ENCODE data around the gene PPFIBP2.
"Not testable (repeated sequence)": the region's sequence is repeated elsewhere in the genome, so short reads cannot be mapped to it uniquely, and the experiment has no call there.

Gene PPFIBP2

DNA sequence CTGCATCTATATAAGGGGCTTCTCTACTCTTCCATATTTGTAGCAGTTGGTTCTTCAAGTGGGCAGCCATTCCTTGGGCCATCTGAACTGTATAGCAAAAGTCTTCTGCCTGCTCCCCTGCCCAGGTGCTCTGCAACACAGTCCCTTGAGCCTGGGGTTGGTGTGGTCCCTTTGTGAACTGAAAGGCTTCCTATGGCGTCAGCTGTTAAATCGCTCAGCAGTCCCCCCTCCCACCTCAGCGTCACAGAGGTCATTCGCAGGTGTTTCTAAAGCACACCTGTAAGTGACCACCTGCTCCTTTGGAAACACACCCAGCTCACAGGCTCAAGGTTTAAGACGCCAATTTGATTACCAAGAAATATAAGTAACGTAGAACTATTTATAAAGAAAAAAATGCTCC is 122.6 kb downstream of the PPFIBP2 start:
- DNase-seq (ENCODE audit: low read depth), result no peak

DNA sequence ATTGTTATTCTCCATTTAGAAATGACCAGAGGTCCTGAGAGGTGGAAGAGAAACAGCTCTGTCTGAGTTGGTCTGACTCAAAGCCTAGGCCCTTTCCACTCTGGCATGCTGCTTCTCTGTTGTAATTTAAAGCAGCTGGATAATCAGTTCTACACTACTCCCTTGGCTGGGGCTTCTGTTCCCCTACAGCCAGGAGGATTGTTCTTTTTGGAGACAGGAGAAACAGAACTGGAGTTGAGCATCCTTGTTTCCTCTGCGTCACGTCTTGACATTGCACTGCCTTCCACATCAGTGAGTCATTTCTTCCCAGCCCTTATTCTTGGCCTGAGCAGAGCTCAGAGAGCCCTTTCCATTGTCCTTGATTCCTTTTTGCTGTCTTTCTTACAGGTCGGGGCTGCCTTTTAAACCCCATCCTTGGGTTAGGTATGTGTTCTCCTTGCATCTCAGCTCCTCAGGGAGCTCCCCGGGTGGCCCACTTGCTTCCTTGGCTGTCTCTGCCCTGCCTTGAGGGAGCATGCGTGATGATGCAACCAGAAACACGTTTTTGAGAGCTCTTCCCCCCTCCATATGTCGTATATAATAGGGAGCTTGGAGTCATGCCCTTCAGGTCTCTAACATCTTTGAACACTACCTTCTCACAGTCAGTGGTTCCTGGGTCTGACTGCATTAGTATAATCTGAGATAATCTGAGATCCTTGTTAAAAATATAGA is 123.8 kb downstream of the PPFIBP2 start:
- DNase-seq (ENCODE audit: low read depth), result no peak

DNA sequence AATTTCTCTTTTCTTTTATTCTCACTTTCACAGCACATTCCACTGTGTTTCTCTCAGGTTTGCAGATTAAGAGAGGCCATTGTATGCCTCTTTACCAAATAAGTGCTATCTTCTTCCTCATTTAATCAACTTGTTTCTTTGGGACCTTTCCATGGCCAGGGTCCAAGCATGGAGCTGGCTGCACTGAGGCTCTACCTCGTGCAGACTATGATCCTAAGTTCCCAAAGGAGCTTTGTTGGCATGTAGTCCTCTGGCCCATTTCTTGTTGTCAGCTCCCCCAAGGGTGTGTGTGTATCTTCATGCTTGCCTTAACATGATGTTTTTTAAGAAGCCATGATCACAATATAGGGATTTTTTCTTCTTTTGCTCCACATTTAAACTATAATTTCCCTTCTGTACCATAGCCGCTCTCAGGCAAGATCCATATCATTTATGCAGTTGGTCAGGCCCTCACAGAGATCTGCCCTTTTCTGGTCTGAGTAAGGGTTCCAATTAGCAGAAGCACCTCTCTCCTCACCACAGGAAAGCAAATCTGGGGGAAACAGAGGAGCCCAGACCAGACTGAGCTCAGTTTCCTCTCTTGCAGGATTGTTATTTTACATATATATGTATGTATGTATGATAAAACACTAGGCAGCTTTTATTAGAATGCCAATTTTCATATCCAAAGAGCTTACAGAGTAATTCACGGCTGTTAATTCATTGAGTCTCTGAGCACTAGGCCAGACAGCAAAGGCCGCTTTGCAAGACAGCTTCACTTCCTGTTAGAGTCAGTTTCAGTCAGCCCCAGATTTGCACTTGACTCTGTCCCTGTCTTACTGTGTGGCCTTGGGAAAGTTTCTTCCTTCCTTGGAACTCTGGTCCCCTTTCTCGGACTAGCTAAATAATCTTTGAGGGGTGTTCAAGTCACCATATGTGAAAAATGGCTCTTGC is 125.2 kb downstream of the PPFIBP2 start:
- DNase-seq (ENCODE audit: low read depth), result no peak

DNA sequence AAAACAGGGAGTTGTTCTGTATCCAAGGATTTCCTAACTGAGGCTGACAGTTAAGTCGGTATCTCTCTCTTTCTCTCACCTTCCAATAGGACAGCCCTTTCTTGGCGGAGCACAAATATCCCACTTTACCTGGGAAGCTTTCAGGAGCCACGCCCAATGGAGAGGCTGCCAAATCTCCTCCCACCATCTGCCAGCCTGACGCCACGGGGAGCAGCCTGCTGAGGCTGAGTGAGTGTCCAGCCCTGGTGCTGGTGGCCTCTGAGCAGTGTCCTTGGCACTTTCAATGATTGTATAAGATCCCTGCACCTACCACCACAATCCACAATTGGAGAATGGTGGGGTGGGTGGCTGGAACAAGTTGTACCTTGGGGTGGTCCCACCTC is 125.8 kb downstream of the PPFIBP2 start:
- DNase-seq (ENCODE audit: low read depth), result no peak

DNA sequence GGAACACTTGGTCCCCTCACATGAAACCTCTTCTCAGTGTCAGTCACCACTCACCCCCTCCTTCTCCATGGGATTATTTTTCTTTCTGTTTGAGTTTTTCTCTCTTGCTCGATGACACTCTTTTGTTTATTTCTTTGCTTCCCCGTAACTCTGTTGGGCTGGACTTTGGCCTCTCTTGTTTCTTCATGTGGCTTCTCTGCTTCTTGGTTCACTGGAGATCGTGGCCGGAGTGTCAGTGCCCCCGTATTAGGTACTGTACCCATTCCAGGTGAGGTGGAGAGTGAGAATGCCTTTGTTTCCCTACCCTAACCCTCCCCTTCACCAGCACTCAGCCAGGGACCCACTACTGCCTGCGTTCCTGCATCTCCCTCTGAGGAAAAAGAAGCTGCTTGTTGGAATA is 127.0 kb downstream of the PPFIBP2 start:
- no peak for DNase-seq (ENCODE audit: low read depth)

DNA sequence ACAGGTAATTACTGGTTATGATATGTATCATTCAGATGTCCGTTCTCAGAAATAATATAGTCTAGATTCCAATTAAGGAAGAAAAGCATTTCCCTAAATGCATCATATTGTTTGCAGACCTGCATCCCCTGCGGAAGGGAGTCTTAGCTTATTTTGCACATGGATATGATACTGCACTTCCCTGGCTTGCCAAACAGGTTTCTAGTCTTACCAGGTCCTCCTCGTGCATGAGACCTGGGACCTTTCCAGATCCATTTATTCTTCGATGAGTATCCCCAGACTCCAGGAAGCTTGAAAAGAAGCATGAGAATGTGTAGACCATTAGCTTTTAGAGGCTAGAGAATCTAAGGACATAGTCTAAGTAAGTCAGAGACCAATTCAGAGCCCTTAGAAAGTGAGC is 128.9 kb downstream of the PPFIBP2 start:
- no peak for DNase-seq (ENCODE audit: low read depth)

DNA sequence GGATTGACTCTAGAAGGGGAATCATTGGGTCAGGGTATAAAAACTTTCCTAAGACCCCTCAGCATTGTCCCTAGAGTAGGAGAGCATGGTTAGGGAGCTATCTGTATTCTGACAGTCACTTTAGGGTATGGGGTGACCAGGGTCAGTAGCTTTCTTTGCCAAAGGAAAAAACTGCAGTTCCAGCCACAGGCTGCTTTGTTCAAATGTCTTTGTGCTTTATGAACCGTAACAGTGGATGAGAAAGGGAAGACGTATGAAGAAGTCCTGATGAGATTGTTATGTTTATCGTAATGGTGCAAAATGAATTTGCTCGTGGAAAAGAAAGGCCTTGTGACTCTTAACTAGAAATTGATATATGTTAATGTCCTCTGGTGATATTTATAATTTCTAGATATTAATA is 129.5 kb downstream of the PPFIBP2 start:
- no peak for DNase-seq (ENCODE audit: low read depth)

DNA sequence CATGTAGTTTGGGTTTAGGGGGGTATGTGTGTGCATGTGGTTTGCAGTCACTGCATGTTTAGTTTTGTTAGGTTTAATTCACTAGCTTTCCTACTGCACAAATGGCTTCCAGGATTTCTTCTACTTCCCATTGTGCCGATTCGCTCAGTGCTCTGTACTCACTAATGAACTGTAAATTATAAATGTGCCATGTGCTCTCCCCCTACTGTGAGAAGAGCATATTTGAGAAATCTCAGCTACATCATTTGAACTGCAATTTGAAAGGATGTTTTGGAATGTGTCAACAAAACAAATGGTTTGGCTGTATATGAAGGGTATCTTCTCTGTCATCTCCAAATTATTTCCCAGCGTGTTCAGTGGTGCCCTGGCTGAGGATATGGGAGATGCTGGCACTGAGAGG is 131.4 kb downstream of the PPFIBP2 start:
- no peak for DNase-seq (ENCODE audit: low read depth)

DNA sequence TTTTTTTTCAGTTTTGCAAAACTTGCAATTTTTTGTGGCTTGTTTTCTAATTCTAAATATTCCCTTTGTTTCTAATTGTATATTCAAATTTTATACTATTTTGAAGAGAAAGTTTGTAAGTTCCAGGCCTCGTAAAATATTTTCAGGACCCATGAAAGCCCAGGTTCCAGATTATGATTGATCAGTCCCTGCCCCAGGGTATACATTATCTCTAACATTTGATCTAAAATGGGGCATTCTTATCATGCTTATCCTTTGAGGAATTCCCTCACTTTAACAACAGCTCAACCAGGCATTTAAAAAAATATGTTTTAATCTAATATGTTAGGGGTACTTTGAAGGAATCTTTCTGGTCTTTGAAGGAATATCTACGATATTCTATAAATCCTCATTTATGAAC is 133.1 kb downstream of the PPFIBP2 start:
- DNase-seq (ENCODE audit: low read depth), result no peak

DNA sequence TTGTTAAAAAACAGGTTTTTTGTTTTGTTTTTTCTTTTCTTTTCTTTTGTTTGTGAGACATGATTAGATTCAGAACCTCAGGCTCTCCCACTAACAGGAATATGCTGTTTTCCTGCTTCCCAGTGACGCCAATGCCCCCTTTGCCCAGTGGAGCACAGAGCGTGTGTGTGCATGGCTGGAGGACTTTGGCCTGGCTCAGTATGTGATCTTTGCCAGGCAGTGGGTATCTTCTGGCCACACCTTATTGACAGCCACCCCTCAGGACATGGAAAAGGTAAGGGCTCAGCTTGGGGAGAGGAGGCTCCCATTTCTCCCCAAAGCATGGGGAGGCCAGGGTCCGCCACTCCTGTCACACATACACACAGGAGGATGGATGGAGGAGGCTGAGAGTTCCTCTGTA is 134.5 kb downstream of the PPFIBP2 start:
- no peak for DNase-seq (ENCODE audit: low read depth)

DNA sequence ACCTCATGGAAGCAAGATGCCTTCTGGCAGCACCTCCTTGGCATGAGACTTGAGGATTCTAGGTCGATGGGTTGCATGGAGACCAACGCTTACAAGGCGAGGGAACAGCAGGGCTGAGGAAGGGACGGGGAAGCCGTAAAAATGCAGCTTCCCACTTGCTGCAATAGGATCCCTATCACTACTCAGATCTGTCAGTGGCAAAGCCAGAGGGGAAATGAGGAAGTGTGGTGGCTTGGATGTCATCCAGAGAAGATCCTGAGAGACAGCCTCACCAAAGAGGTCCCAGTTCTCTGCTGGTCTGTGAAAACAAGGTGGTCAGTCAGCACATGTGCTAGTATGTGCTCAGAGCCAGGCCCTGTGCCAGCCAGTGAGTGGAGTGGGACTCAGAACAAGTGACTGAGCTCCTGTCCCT is 137.3 kb downstream of the PPFIBP2 start:
- DNase-seq (ENCODE audit: low read depth), result no peak

DNA sequence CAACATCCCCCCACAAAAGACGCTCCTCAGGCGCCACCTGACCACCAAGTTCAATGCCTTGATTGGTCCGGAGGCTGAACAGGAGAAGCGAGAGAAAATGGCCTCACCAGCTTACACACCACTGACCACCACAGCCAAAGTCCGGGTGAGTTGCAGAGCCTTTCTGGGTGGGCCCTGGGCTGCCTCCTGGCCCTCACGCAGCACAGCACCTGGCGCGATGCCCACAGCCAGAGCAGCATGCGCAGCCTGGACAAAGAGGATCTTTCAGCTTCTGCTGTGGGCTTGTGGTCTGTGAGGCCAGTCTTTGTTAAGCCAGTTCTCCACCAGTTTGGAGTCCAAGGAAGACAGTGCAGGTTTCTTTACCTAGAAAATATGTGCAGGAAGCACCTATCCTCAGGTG is 137.9 kb downstream of the PPFIBP2 start:
- no peak for DNase-seq (ENCODE audit: low read depth)

DNA sequence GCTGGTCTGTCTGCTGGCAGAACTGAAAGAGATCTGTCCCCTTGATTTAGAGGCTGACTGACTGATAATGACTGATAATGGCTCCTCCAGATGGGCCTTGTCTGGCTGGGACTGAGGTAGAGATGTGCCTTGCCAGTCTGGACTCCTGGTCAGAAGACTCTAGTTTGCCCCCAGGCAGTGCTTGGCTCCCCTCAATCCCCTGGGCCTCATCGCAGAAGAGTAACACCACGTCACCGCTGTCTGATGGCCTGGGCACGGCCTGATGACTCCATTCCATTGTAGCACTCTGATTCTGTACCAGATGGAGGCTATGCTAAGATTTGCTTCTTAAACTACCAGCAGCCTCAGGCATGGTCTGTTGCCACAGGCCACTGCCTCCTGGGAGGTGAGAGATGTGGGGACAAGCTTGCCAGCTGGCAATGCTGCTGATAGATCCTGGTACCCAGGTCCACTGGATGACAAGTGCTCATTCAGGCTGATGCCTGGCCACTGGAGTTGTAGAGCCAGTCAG is 140.5 kb downstream of the PPFIBP2 start:
- DNase-seq (ENCODE audit: low read depth), result no peak

DNA sequence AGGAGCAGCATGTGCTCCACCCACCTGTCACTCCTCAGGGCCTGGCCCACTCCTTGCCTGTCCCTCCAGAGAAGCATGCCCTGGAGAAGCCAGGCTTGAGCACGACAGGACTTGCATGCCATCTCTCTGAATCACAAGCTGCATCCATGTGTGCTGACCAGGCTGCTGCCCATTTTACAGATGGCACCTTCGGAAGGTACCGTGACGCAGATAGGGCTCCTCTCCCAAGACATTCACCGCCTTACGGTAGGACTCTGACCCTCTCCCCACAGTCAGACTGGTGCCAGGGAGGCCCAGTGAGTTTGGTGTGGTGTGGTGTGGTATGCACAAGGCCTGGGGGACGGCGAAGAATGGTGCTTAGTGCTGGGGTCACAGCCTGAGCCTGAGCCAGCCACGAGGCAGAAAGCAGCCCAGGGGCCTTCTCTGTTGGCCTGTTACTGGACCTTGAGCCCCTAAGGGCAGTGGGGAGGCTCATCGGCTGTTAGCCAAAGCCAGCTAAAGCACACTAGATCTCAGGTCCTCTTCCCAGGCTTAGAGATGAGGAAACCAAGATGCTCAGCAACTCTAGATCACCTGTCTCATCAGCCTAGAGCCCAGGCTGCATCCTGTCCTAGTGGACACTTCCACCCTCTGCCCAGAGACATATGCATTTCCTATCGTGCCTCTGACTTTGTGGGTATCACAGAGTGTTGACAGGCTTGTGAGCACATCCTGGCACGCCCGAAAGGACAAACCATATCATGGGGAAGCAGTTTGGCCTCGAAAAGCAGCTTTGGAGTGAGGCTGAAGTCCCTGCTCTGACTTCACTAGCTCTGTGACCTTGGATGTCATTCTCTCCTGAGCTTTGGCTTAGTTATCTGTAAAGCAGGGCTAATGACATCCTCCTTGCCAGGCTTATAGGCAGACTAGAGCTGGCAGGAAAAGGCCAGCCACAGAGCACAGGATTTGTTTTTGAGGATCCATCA is 141.7 kb downstream of the PPFIBP2 start:
- DNase-seq (ENCODE audit: low read depth), result no peak

DNA sequence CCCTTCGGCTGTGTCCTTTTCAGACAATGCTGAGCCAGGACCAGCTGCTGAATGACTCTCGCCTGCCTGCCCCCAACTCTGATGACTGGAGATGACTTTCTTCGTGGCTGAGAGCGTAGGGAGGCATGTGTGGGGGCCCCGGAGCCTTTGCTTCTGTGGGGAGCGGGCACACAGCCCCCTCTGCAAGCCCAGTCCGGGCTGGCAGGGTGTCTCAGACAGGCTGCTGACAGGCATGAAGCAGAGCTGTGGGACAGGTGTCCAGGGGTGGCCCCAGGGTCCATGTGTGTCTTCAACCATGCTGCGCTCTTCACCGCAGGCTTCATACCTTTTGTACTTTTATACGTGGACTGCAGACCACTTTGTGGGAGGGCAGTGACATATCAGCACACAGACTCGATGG is 142.9 kb downstream of the PPFIBP2 start:
- no peak for DNase-seq (ENCODE audit: low read depth)

DNA sequence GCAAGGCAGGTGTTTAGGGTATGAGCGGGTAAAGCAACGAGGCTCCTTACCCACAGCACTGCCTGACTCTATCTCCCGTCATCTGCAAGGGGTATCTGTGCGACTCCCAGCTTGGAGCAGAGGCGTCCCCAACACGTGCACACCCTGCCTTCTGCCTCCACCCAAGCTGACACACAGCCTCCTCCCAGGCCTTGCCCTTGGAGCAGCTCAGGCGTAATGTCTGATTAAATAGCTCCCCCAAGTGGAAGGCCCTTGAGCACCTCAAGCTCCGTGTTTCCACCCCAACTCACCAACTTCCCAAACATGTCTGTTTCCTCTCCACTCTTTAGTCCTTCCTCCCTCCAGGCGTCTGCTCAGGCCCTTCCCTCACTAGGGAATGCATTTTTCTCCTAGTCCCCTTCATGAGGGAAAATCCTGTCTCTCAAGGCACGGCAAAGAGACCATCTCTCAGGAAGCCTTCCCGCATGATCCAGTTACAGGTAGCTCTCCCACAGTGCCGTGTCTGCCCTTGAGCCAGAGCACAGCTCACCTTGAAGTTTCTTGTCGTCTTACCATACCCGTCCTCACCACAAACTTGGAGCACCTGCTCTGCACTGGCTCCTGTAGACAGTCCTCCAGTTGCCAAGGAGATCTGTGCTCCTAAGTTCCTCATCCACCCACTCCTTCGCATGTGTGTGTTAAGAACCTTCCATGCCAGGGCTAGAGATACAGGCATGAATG is 143.7 kb downstream of the PPFIBP2 start:
- DNase-seq (ENCODE audit: low read depth), result peak; percentile 40

DNA sequence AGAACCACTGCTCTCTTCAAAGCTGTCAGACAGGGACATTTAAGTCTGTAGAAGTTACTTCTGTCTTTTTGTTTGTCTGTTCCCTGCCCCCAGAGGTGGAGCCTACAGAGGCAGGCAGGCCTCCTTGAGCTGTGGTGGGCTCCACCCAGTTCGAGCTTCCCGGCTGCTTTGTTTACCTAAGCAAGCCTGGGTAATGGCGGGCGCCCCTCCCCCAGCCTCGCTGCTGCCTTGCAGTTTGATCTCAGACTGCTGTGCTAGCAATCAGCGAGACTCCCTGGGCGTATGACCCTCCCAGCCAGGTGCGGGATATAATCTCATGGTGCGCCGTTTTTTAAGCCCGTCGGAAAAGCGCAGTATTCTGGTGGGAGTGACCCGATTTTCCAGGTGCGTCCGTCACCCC is 149.7 kb downstream of the PPFIBP2 start:
- not testable (repeated sequence) for DNase-seq (ENCODE audit: low read depth)

DNA sequence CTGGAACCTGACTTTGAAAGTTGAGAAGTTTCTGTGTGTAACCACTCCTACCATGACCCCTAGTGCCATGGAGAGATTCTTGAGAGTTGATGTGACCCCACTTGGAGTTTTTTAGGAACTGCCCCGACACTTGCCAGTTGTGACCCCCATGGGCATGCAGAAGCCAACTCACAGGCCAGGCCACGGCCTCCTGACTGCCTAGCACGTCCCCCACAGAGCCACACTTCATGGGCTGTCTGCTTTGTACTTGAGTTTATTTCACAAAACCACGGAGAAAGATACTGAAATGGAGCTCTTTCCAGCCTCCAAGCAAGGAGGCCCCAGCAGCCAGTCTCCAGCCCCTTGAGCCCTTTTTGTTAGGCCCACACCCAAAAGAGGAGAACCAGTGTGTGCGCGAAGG is 151.1 kb downstream of the PPFIBP2 start:
- DNase-seq (ENCODE audit: low read depth), result no peak

DNA sequence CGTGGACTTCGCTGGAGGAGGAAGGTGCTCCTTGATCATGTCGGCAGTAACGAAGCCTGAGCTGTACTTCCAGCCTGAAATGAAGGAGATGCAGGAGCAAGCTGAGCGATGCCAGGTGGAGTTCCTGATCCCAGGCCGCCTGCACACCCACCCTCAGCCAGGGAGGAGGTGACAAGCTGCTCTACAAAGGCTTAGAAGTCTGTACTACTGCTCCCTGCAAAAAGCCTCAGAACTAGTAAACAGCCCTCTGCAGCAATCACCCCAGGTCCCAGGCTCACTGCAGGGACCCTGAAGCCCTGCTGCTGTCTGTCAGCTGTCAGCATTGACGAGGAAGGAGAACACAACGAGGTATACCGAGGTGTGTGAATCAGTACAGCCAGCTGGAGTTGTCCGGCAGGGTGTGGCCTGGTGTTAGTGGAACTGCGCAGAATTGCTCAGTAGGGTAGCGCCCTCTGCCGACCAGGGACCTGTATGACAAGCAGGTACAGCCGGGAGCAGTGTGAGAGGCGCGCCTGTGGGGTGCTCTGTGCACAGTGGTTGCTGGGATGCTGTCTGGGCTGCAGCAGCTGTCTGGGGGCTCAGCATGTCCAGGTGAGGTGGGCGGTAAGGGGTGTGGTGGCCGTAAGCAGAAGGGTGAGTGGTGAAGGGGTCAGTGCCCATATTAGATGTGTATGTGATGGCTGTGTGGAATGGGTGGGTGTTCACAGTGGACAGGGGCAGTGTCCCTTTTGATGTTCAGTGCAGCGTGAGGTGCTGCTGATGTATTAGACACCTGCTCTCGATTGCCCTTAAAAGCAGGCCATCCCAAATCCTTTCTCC is 151.9 kb downstream of the PPFIBP2 start:
- DNase-seq (ENCODE audit: low read depth), result peak; percentile 49

DNA sequence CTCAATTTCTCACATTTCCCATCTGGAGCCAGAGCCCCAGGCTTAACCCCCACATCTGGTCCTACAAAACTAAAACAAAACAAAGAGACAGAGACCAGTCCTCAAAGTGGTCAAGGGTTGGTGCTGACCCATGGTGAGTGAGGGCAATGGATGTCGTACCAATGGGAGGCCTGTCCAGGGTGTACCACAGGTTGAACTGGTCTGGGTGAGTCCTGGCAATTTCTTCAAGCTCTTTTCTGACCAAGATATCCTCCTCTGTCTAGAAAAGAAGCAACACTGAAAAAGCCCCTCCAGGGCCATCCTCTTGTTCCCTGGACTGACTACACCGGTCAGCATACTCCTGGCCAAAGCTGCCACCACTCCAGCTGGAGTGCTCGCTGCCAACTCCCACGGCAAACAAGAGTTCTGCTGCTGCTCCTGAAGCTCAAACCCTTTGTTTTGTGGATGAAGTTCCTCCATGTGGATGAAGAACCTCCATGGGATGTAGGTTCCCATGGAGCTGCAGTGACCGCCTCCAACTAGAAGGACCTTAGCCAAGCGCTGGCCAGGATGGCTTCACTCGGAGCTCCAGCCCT is 152.6 kb downstream of the PPFIBP2 start:
- DNase-seq (ENCODE audit: low read depth), result no peak
